ENCODE data around the gene MACROD1. TPM values are rescaled to one million over a fixed set of nuclear protein-coding genes. Genes with fewer than 3 reads are reported as not detected.

MACROD1 gene
- total and polyA plus RNA-seq, 2 donors (not counting 3 experiments of a cell fraction or from before 2014, with no cell fraction given), result 11.0 to 16.2 TPM

- CTCF ChIA-PET, result interaction anchor here (2.0 kb wide), 1 partner anchor 18 kb away, joined by 4 read pairs; no protein-coding TSS in a partner anchor
- FAIRE-seq (no peak), DNase-seq (ENCODE audit: low read depth, low spot score) (no peak)
- Histone ChIP-seq H3K9ac (replicated peaks; ENCODE audit: extremely low read depth, insufficient read depth, low read length) (no peak overlapping the region), H3K9me3 (replicated peaks; ENCODE audit: control insufficient read depth, insufficient read depth, low read length) (no peaks in the 10 kb centered on the region), H4K20me1 (replicated peaks; ENCODE audit: control insufficient read depth, extremely low read depth, insufficient read depth, low read length) (no peaks in the 10 kb centered on the region), H3K79me2 (ENCODE audit: control insufficient read depth, insufficient read depth, low read length) (no peaks in the 10 kb centered on the region), H3K27ac (ENCODE audit: insufficient read depth, low read depth, low read length) (no peak overlapping the region), H3K4me2 (ENCODE audit: insufficient read depth, low read length) (no peak overlapping the region), H3K27me3 (ENCODE audit: control insufficient read depth in 2 of 2, insufficient read depth in 2 of 2, low read length in 2 of 2) (peaks cover 27 to 31% of the 10 kb centered on the region in 2 experiments), H3K9me1 (replicated peaks; ENCODE audit: control insufficient read depth, extremely low read depth, insufficient read depth, low read length) (no peaks in the 10 kb centered on the region), H3K36me3 (ENCODE audit: control insufficient read depth in 2 of 2, extremely low read depth in 1 of 2, insufficient read depth in 2 of 2, low read length in 2 of 2) (no peaks in the 10 kb centered on the region), H2AFZ (ENCODE audit: low read depth, low read length) (no peak overlapping the region), H3K4me1 (ENCODE audit: control insufficient read depth, extremely low read depth, insufficient read depth, low read length) (no peaks in the 10 kb centered on the region), H3K4me3 (replicated peaks in 1 of 3; ENCODE audit: insufficient read depth in 1 of 3, low read depth in 1 of 3, low read length in 3 of 3) (no peak overlapping the region)
- POLR2A ChIA-PET, result no interaction called here
- TF ChIP-seq MAX (IDR thresholded peaks at IDR 0.05; ENCODE audit: insufficient read depth, insufficient read length) (no peak), POLR2A (IDR thresholded peaks at IDR 0.05; ENCODE audit: low read depth, low read length) (no peak), POLR2AphosphoS5 (IDR thresholded peaks at IDR 0.05; ENCODE audit: insufficient read depth, low read depth, low read length) (no peak), GATA2 (IDR thresholded peaks at IDR 0.05; ENCODE audit: insufficient read depth, insufficient read length, low read depth, low read length) (no peak), CTCF (IDR thresholded peaks at IDR 0.05; ENCODE audit: extremely low read depth in 1 of 2, insufficient read depth in 1 of 2, low read depth in 1 of 2, low read length in 2 of 2) (no peak), JUN (IDR thresholded peaks at IDR 0.05; ENCODE audit: borderline replicate concordance, insufficient read depth, insufficient read length, low read depth) (no peak), EZH2 (IDR thresholded peaks at IDR 0.05; ENCODE audit: borderline replicate concordance, low read depth, low read length, severe bottlenecking) (no peak), FOS (IDR thresholded peaks at IDR 0.05; ENCODE audit: borderline replicate concordance, insufficient read depth, low read length) (no peak), MYC (IDR thresholded peaks at IDR 0.05; ENCODE audit: low read depth, low read length) (no peak)
- intact Hi-C loops (cut with micrococcal nuclease) (no loop called here), dilution Hi-C loops (cut with MboI; ENCODE audit: extremely low pct_ligation_motif_present, low sequenced_read_pairs) (no loop called here)
- BruUV-seq (replicated peaks), result no TSS peak
Observed at GRCh38 chr11:64038500-64038899, 127.4 kb downstream of the MACROD1 start.

All from endothelial cell of umbilical vein (primary cell).